Peyer's patch (tissue), 4 donors: Measurements from ENCODE around the gene RAB37. TPM values are rescaled to one million over a fixed set of nuclear protein-coding genes. Genes with fewer than 3 reads are reported as not detected.

Experiments
- DNase-seq, 3 donors: peaks; one replicate each; pipeline ENCODE4 v3.0.0-alpha.2; 2017 to 2019
- H3K27ac ChIP-seq, 4 donors: fragments of 200-600 bp; sonication (generic); one replicate each; pipeline ENCODE4 v1.5.1; 2016 to 2019
- H3K27me3 ChIP-seq, 2 donors: fragments of 200-600 bp; sonication (generic); one replicate each; pipeline ENCODE4 v1.5.1; 2019
- H3K36me3 ChIP-seq, 3 donors: fragments of 200-600 bp; sonication (generic); one replicate each; pipeline ENCODE4 v1.5.1; 2016 to 2019
- H3K4me1 ChIP-seq, 4 donors: fragments of 200-600 bp; sonication (generic); one replicate each; pipeline ENCODE4 v1.5.1; 2016 to 2019
- H3K4me3 ChIP-seq, 4 donors: fragments of 200-600 bp; sonication (generic); 1 replicate in 3 of 4; 2 replicates in 1 of 4; pipeline ENCODE4 v1.5.1; 2016 to 2019; ENCODE audit warnings: mild to moderate bottlenecking in 1 of 4
- H3K9me3 ChIP-seq, 4 donors: fragments of 200-600 bp; sonication (generic); one replicate each; pipeline ENCODE4 v1.5.1; 2016 to 2019; ENCODE audit warnings: mild to moderate bottlenecking in 1 of 4
- POLR2A ChIP-seq, 2 donors: fragments of 450-650 bp; IDR thresholded peaks; one replicate each; pipeline ENCODE4 v1.5.1; 2017; ENCODE audit warnings: antibody characterized with exemption in 2 of 2, mild to moderate bottlenecking in 2 of 2, moderate library complexity in 2 of 2
- total RNA-seq, 4 donors: library from RNA; depleted of rRNA; stranded (reverse); fragments of >200 nt; gene quantifications; one replicate each; pipeline ENCODE4 v1.1.0, GENCODE V29; 2016
- TF ChIP-seq, protein P1 (sequence below), 6 experiments: fragments of 450-650 bp in 4 of 6; fragments of 200-600 bp in 2 of 6; sonication (generic) in 1 of 6; IDR thresholded peaks; one replicate each; pipeline ENCODE4 v1.5.1; 2017 to 2019; ENCODE audit warnings: antibody characterized with exemption in 6 of 6, mild to moderate bottlenecking in 3 of 6, moderate library complexity in 1 of 6

RAB37 gene
- total RNA-seq, 4 donors from 2014 or later: 1.1 to 35.5 (median 4.4) TPM

GRCh38 chr17:74742978-74743545, 6.0 kb downstream of the RAB37 start:
- Histone ChIP-seq H3K36me3 (no peaks in the 10 kb centered on the region), H3K27me3 (peaks cover 0 to 1% of the 10 kb centered on the region in 2 donors), H3K9me3 (no peaks in the 10 kb centered on the region), H3K4me1 (peaks cover 0 to 55% (median 44%) of the 10 kb centered on the region in 4 donors), H3K4me3 (no peak overlapping the region), H3K27ac (peak overlapping the region in 3 of 4 donors; percentile 28 to 82 (median 53))
- DNase-seq: peak in 1 of 3 donors; percentile 44
- TF ChIP-seq, protein P1, sequence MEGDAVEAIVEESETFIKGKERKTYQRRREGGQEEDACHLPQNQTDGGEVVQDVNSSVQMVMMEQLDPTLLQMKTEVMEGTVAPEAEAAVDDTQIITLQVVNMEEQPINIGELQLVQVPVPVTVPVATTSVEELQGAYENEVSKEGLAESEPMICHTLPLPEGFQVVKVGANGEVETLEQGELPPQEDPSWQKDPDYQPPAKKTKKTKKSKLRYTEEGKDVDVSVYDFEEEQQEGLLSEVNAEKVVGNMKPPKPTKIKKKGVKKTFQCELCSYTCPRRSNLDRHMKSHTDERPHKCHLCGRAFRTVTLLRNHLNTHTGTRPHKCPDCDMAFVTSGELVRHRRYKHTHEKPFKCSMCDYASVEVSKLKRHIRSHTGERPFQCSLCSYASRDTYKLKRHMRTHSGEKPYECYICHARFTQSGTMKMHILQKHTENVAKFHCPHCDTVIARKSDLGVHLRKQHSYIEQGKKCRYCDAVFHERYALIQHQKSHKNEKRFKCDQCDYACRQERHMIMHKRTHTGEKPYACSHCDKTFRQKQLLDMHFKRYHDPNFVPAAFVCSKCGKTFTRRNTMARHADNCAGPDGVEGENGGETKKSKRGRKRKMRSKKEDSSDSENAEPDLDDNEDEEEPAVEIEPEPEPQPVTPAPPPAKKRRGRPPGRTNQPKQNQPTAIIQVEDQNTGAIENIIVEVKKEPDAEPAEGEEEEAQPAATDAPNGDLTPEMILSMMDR (IDR thresholded peaks at IDR 0.05): no peak
- TF ChIP-seq POLR2A (IDR thresholded peaks at IDR 0.05): no peak

- Histone ChIP-seq H3K27ac (peak overlapping the region in 1 of 4 donors; percentile 82), H3K9me3 (no peaks in the 10 kb centered on the region), H3K4me3 (no peak overlapping the region), H3K36me3 (no peaks in the 10 kb centered on the region), H3K4me1 (peaks cover 0 to 48% (median 38%) of the 10 kb centered on the region in 4 donors), H3K27me3 (no peaks in the 10 kb centered on the region)
- TF ChIP-seq, protein P1 (IDR thresholded peaks at IDR 0.05): no peak
- TF ChIP-seq POLR2A (IDR thresholded peaks at IDR 0.05): no peak
- no peak for DNase-seq
Measured at GRCh38 chr17:74743755-74744154, 6.7 kb downstream of the RAB37 start.

GRCh38 chr17:74744349-74744713, 7.3 kb downstream of the RAB37 start:
- H3K27me3 ChIP-seq: no peaks in the 10 kb centered on the region
- no peaks in the 10 kb centered on the region for H3K36me3 ChIP-seq
- no peaks in the 10 kb centered on the region for H3K9me3 ChIP-seq
- peaks cover 0 to 44% (median 34%) of the 10 kb centered on the region in 4 donors for H3K4me1 ChIP-seq
- H3K4me3 ChIP-seq: no peak overlapping the region
- DNase-seq: peak in 1 of 3 donors; percentile 49
- peak overlapping the region in 3 of 4 donors; percentile 40 to 85 (median 57) for H3K27ac ChIP-seq
- TF ChIP-seq POLR2A (IDR thresholded peaks at IDR 0.05): no peak
- TF ChIP-seq, protein P1 (IDR thresholded peaks at IDR 0.05): no peak

DNA sequence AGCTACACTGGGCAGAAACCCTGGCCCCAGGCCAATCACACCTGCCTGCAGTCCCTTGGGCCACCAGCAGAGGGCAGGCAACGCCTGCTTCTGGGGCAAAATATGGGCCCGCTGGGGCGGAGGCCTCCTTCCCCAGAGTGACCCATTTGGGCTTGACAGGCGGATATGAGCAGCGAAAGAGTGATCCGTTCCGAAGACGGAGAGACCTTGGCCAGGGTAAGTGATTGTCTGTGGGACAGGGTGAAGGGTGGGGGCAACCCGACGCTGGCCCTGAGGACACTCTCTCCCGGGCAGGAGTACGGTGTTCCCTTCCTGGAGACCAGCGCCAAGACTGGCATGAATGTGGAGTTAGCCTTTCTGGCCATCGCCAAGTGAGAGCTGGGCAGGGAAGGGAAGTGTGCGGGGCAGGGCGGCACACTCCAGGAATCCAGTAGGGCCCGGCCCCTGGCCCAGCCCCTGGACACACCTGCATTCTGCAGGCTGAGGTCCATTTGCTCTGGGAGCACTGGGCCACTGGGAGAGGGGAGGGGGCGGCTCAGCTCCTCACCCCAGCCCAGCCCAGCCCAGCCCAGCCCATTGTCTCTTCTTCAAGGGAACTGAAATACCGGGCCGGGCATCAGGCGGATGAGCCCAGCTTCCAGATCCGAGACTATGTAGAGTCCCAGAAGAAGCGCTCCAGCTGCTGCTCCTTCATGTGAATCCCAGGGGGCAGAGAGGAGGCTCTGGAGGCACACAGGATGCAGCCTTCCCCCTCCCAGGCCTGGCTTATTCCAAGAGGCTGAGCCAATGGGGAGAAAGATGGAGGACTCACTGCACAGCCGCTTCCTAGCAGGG, 7.9 kb downstream of the RAB37 start:
- H3K9me3 ChIP-seq: no peaks in the 10 kb centered on the region
- peaks cover 0 to 44% (median 34%) of the 10 kb centered on the region in 4 donors for H3K4me1 ChIP-seq
- no peaks in the 10 kb centered on the region for H3K27me3 ChIP-seq
- peak; percentile 83 to 95 (median 95) for DNase-seq
- H3K36me3 ChIP-seq: no peaks in the 10 kb centered on the region
- TF ChIP-seq, protein P1 (IDR thresholded peaks at IDR 0.05): peak; percentile 99 to 100 (median 100)
- peak in 1 of 2 donors; percentile 29 for TF ChIP-seq POLR2A (IDR thresholded peaks at IDR 0.05)
- peak overlapping the region; percentile 1 to 85 (median 48) for H3K27ac ChIP-seq
- H3K4me3 ChIP-seq: peak overlapping the region in 2 of 4 donors; percentile 28 to 29

GRCh38 chr17:74745548-74746177, 8.6 kb downstream of the RAB37 start:
- Histone ChIP-seq H3K4me1 (peaks cover 0 to 39% (median 33%) of the 10 kb centered on the region in 4 donors), H3K9me3 (no peaks in the 10 kb centered on the region), H3K27me3 (no peaks in the 10 kb centered on the region), H3K36me3 (no peaks in the 10 kb centered on the region), H3K27ac (peak overlapping the region in 2 of 4 donors; percentile 40 to 85), H3K4me3 (no peak overlapping the region)
- peak in 1 of 3 donors; percentile 43 for DNase-seq
- TF ChIP-seq POLR2A (IDR thresholded peaks at IDR 0.05): no peak
- TF ChIP-seq, protein P1 (IDR thresholded peaks at IDR 0.05): no peak
